ENCODE data around the gene OR2D2.

OR2D2 gene, protein sequence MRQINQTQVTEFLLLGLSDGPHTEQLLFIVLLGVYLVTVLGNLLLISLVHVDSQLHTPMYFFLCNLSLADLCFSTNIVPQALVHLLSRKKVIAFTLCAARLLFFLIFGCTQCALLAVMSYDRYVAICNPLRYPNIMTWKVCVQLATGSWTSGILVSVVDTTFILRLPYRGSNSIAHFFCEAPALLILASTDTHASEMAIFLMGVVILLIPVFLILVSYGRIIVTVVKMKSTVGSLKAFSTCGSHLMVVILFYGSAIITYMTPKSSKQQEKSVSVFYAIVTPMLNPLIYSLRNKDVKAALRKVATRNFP

DNA sequence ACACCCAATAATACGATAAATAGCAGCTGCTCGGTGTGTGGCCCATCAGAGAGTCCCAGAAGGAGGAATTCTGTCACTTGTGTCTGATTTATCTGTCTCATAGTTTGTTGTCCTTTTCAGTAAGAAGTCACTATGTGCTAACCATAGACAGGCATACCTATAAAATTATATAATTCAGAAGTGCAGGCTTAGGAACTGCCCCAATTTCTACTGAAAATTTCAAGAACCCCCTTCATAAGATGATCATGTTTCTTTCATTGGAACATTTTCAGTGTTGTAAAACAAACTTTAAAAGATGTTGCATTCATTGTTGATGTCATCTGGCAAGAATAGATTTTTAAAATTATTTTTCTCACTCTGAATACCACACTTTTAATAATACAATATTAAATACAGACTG, at the start of gene OR2D2:
Gene OR2D2, minus strand, starts transcription at position 101 of the 400 bp plus-strand sequence. Its CDS starts 0 bp downstream, at position 101.
- DNase-seq (ENCODE audit: low spot score), result no peak
- H3K27ac ChIP-seq, result no peak within 1 kb of the TSS
- H3K4me3 ChIP-seq, result no peak within 1 kb of the TSS
- TF ChIP-seq, protein P1, sequence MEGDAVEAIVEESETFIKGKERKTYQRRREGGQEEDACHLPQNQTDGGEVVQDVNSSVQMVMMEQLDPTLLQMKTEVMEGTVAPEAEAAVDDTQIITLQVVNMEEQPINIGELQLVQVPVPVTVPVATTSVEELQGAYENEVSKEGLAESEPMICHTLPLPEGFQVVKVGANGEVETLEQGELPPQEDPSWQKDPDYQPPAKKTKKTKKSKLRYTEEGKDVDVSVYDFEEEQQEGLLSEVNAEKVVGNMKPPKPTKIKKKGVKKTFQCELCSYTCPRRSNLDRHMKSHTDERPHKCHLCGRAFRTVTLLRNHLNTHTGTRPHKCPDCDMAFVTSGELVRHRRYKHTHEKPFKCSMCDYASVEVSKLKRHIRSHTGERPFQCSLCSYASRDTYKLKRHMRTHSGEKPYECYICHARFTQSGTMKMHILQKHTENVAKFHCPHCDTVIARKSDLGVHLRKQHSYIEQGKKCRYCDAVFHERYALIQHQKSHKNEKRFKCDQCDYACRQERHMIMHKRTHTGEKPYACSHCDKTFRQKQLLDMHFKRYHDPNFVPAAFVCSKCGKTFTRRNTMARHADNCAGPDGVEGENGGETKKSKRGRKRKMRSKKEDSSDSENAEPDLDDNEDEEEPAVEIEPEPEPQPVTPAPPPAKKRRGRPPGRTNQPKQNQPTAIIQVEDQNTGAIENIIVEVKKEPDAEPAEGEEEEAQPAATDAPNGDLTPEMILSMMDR (IDR thresholded peaks at IDR 0.05), result no peak

DNA sequence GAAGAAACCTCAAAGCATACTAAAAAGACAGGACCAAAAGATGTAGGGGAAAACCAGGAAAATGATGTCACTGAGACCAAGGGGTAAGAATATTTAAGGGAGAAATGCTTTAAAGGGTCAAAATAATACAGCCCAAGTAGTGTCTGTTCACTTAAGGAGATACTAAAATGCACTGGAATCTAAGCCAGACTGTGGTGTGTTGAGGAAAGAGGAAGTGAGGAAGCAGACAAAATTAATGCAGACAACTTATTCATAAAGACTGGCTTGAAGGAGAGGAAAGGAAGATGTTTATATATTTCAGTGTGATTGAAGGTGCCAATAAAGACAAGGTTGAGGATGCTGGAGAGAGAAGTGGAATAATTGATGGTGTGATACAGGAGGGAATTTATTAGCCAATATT, 49.7 kb upstream of the OR2D2 start:
- TF ChIP-seq, protein P1 (IDR thresholded peaks at IDR 0.05), result no peak
- Histone ChIP-seq H3K27ac (no peak overlapping the region), H3K4me3 (no peak overlapping the region)
- no peak for DNase-seq (ENCODE audit: low spot score)

DNA sequence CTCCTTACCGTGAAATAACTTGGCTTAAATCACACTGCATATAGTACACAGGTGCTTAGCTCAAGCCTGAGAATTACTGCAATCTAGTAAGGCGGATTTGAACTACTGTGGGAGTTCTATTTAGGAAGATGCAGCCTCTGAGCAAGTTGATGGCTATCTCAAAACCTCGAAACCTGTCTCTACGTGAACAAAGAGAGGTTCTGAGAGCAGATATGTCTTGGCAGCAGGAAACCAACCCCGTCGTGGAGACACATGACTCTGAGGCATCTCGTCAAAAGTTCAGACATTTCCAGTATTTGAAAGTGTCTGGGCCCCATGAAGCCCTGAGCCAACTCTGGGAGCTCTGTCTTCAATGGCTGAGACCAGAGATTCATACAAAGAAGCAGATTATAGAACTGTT, 39.8 kb upstream of the OR2D2 start:
- TF ChIP-seq, protein P1 (IDR thresholded peaks at IDR 0.05), result no peak
- DNase-seq (ENCODE audit: low spot score), result no peak
- no peak overlapping the region for H3K27ac ChIP-seq
- H3K4me3 ChIP-seq, result no peak overlapping the region

DNA sequence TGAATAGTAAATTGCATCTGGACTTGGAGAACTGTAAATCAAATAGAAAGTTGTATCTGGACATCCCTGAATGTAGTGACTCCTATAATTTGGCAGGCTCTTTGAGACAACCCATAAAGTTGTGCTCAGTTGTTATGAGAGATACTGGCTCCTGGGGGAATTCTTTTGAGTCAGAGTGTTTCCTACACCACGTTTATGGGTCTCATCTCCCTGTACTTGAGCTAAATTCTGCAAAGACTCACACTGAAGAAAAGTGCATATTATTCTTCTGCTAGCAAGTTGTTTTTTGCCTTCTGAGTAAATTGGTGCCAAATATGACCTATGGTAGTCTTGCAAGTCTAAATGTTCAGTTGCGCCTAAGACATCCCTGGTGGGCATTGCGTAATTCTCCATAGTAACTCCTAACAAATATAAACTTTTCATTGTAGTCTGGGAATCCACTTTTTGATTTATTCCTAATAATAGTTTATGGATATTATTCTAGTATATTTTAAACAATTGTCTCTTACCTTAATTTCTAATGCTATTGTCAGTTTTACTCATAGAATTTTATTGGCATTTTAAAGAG, 38.9 kb upstream of the OR2D2 start:
- DNase-seq (ENCODE audit: low spot score), result no peak
- TF ChIP-seq, protein P1 (IDR thresholded peaks at IDR 0.05), result no peak
- no peak overlapping the region for H3K4me3 ChIP-seq
- H3K27ac ChIP-seq, result no peak overlapping the region

DNA sequence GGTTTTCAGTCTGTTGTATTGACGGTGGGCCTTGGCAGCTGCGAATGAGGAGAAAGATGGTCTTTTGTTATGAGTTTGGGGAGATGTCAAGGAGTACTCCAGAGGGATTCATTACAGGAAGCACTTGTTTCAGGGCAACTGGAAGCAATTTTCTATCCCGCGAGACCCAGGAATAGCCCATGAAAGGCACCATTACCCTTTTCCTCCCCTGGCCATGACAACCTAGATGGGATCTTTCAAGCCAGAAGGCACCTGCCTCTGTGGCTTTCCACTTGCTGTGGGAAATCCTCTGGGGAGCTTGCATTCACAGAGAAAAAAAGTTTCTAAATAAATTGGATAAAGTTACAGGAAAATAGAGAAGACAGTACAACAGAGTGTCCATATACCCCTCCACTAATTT, 36.6 kb upstream of the OR2D2 start:
- no peak for DNase-seq (ENCODE audit: low spot score)
- Histone ChIP-seq H3K4me3 (no peak overlapping the region), H3K27ac (no peak overlapping the region)
- TF ChIP-seq, protein P1 (IDR thresholded peaks at IDR 0.05), result no peak

DNA sequence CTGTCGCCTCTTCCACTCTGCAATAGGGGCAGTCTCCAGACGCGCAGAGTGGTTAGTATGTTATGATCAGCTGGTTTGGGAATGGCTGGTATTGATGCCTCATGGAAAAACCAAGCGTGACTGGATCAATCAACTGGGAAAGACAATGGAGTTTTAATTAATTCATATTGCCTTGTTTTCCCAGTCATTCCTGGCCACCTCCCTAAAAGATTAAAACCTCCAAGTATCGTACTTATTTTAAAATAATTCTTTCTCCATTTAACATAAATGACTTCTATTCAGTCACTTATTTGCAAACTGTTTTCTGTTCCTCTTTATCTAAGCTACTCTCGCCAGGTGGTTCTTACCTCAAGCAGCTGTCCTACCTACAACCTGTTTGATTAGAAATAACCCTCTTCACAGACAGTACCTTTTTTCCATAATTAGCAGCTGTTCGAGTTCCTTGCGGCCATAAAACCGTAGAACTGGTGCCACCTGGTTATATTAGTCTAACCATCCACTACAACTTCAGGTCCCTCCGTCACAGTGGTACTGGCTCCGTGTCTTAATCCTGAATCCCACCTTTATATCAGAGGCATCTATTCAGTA, 34.8 kb upstream of the OR2D2 start:
- TF ChIP-seq, protein P1 (IDR thresholded peaks at IDR 0.05), result no peak
- DNase-seq (ENCODE audit: low spot score), result no peak
- peak overlapping the region; percentile 76 for H3K4me3 ChIP-seq
- H3K27ac ChIP-seq, result peak overlapping the region in 1 of 2 donors; percentile 49

Data from coronary artery (tissue), 2 donors.